LHCN-M2 (cell line): ENCODE data around the gene ATN1. TPM values are rescaled to one million over a fixed set of nuclear protein-coding genes. Genes with fewer than 3 reads are reported as not detected.

ENCODE experiments used
- DNase-seq: peaks from one replicate; pipeline ENCODE4 v3.0.0-alpha.2; 2012; ENCODE audit warnings: low read depth
- total RNA-seq: library from RNA; depleted of rRNA; stranded (reverse); fragments of >200 nt; gene quantifications from 2 replicates; pipeline ENCODE4 v1.2.3, GENCODE V29; 2014; rRNA removed

Gene ATN1
- total RNA-seq, 1 experiment from 2014 or later, result 15.4 TPM

DNA sequence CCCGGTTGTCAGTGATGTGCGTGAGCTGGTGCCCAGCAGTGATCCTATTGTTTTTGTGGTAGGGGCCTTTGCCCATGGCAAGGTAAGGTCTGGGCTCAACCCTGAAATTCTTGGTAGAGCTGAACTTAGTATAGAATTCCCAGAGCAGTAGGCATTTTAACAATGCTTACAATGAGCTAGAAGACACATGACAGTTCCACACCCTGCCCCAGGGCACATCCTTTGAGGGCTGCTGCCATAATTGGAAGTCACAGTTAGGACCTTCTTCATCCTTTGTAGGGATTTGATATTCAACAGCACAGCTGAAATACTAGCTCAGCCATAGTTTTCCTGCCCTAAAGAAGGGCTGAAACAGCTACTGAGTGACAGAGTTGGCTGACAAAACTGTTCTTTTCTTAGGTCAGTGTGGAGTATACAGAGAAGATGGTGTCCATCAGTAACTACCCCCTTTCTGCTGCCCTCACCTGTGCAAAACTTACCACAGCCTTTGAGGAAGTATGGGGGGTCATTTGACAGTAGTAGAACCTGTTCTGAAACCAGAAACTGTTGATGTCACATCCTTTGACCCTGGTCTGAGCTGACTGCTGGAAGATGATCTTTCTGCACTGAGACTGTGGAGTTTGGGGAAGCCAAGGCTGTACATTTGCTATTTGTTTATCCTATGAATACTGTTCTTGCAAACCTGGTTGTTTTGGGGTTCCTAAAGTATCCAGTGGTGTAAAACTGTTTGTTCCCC lies 47.7 kb downstream of the ATN1 start:
- DNase-seq, result no peak

DNA sequence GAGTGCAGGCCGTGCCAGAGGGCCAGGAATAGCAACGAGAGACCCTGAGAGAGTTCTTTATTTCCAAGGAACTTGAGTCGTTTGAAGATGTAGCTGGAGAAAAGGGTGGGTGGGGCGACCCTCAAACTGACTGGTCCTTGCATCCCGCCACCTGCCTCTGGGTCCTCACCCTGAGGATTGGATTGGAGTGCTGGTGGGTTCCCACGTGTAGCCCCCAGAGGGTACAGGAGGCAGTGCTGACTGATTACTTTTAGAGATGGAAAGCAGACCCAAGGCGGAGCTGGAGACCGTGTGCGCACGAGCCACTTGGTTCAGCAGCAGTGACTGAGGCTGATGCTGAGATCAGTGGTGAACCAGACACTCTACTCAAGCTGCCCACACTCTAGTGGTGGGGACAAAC lies 49.9 kb downstream of the ATN1 start:
- no peak for DNase-seq

DNA sequence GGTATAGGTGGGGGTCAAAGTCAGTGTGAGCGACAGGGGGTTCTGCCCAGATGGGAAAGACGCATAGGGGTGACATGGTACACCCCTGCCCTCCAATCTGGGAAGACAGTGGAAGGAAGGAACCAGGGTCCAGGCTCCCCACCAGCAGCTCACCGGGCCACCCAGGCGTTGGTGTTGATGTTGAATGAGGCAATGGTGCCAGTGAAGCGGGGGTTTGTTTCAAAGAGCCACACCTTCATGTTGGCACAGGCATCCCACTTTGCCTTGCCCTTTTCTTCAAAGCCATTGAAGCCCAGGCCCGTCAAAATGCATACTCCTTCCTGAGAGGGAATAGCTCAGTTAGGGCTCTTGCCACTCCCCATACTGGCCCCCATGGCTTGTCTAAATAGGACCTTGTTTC lies 50.4 kb downstream of the ATN1 start:
- no peak for DNase-seq

DNA sequence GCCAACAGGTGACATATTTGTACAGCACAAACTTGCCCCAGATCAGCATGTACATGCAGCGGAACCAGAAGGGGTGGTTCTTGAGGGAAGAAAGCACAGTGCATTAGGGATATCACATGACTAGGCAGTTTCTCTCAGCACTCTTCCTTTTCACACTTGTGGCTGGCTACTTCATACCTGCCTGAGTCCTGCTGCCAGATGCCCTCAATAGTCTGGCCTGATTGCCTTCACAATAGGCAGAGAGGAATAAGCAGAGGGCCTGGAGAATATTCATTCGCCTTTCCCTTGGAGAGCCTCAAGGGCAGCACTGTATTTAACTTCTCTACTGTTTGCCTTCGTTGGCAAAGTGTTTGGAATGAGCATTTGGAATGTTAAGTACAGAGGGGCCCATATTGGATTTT lies 50.9 kb downstream of the ATN1 start:
- DNase-seq, result no peak

DNA sequence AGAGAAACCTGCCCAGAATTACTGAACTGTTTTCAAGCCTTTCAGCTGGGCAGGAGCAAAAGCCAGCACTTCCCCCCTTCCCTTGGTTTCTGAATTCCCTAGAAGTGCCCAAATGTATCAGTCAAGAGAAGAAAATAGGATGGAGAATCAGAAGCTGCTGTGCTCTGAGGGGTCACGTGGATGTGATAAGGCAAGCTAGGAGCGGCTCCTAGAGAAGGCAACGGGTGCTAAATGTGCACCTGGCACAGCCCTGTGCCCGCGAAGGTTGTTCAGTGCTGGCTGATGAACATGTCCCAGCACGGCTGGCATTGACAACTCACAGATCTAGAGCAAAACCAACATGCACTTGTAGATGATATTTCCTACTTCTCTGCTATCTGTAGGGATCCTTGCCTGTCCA lies 51.3 kb downstream of the ATN1 start:
- no peak for DNase-seq

DNA sequence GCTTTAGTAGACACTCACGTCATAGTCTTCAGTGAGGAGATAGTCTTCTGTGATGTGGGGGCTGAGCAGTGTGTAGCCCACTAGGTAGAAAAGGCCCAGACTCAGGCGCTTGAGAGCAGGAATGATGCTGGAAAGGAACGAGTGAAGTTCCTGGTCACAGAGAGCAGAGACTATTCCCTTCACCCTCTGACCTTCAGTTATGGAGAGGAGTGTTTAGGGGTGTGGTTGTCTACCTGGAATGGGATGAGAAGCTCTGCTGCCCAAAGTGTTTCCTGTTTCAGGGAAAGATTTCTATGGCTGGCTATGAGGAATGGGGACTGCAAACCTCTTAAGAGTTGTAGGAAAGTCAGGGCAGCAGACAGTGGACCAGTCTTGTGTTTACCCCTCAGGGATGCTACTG lies 51.7 kb downstream of the ATN1 start:
- DNase-seq, result no peak

DNA sequence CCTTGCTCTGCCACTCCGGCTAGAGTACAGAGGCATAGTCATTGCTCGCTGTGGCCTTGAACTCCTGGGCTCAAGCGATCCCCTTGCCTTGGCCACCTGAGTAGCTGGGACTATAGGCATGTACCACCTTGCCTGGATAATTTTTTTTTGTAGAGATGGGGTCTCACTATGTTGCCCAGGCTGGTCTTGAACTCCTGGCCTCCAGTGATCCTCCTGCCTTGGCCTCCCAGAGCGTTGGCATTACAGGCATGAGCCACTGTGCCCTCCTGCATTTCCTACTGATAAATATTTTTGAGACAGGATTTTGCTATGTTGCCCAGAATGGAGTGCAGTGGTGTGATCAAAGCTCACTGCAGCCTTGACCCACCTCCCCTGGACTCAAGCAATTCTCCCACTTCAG lies 52.3 kb downstream of the ATN1 start:
- no peak for DNase-seq

DNA sequence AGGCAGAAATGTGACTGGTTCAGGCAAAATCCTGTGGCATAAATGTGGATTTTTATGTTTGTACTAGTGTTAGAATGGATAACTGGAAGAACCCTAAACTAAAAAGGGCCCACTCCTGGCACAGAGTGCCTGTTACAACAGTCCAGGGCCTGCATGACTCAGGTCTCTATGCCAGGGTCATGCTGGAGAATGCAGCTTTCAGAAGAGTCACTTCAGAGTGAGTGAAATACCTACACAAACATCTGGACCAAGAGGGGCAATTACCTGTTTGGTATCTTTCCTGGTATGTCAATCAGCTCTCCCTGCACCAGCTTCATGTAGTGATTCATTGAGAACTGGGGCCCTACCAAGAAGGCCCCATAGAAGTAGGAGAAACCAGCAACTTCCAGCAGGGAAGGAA lies 53.0 kb downstream of the ATN1 start:
- no peak for DNase-seq

DNA sequence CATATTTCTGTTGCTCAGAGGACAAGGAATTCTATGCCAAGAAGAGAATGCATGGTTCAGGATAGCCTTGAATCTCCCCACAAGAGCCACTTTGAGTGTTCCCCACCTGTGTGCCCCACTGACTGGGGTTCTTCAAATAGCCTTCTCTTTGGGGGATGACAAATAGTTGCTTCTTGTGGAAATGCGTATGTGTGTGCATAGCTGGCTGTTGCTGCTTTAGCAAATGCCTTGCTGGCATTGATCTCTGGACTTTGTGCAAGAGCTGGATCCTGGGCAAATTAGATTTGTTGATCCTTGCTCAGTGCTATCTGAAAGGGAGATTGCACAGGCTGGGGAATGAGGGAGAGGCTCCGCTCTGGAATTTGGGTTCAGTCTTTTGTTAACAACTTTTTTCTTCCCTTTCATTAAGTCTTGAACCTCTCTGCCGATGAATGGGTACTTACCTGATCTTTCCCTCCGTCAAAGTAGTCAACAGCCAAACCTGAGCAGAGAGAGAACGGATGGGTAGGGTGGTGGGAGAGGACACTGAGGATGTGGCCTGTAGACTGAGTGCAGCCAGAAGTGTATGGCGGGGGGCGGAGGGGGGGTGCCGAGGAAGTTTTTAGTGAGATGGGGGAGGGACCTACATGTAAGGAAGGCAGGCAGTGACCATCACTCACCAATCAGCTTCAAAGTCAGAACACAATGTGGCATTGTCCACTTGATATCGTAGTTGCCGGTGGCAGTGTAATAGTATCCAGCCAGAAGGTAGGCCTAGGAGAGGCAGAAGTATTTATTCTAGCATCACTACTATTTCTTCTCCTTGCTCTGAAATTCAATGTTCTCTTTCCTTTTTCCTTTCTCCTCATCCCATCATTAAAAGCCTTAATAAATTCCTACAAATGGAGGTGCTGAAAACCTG lies 53.6 kb downstream of the ATN1 start:
- no peak for DNase-seq

DNA sequence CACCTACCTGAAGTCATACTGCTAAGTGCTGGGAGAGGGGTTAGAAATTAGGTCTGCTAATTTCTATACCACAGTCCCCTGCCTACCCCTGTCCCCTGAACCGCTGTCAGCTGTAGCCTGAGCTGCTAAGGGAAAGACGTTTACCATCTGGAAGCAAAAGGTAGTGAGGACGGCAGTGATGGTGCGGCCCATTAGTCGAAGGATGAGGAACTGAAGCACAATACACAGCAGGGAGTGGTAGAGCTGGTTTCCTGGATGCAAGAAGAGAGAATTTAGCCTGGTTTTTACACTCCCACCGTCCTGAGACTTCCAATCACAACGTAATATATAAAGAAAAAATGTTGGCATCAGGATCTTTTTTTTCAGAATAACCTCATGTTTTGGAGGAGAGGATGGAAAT lies 54.8 kb downstream of the ATN1 start:
- DNase-seq, result no peak

DNA sequence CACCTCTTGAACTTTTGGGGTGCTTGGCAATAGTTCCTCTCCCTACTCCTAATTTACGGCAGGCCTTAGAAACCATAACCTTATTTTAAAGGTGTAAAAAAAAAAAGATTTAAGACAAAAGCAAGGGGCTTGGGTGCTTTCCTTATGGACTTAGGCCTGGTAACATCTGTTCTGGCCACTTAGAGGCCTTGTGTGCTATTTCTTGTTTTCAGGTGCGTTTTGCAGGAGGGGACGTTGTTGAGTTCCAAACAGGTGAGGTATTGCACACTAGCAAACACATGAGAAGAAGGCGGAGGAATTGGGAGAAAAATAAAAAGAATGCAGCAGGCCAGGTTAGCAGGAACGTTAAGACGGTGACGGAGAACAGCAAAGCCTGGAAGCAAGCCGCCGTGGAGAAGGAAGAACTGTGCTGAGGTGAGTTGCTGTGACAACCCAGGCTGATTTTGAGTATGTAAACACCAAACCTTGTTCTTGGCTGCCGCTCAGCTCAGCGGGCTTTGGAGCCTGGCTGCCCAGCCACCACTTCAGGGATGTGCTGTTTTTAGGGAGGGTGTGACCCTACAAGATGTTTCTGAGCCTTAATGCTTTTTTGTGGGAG lies 60.3 kb downstream of the ATN1 start:
- DNase-seq, result no peak

Other genes with a start within 250 kb of the ATN1 start
- gene ZNF384, start 238.6 kb upstream of the ATN1 start, total RNA-seq, result 28.4 and 30.8 TPM in 2 replicates
- 0.34 TPM in 1 of 2 replicates, not detected in the other for gene PIANP, start 227.1 kb upstream of the ATN1 start, total RNA-seq
- 111 and 130 TPM in 2 replicates for gene COPS7A, start 203.9 kb upstream of the ATN1 start, total RNA-seq
- 304 and 308 TPM in 2 replicates for gene MLF2, start 174.8 kb upstream of the ATN1 start, total RNA-seq
- 244 and 318 TPM in 2 replicates for gene PTMS, start 161.6 kb upstream of the ATN1 start, total RNA-seq
- 0.23 and 0.45 TPM in 2 replicates for gene LAG3, start 155.4 kb upstream of the ATN1 start, total RNA-seq
- 0.92 TPM in 1 of 2 replicates, not detected in the other for gene CD4, start 138.4 kb upstream of the ATN1 start, total RNA-seq
- gene GPR162, start 106.1 kb upstream of the ATN1 start, total RNA-seq, result 2.0 TPM in 2 replicates
- gene P3H3, start 99.6 kb upstream of the ATN1 start, total RNA-seq, result 47.6 and 58.4 TPM in 2 replicates
- gene GNB3, start 87.0 kb upstream of the ATN1 start, total RNA-seq, result 2.6 and 2.8 TPM in 2 replicates
- 101 and 120 TPM in 2 replicates for gene CDCA3, start 76.7 kb upstream of the ATN1 start, total RNA-seq
- gene USP5, start 75.8 kb upstream of the ATN1 start, total RNA-seq, result 119 and 127 TPM in 2 replicates
- 2,020 and 2,623 TPM in 2 replicates for gene TPI1, start 60.4 kb upstream of the ATN1 start, total RNA-seq
- 9.6 and 13.0 TPM in 2 replicates for gene SPSB2, start 54.7 kb upstream of the ATN1 start, total RNA-seq
- 4.0 and 5.3 TPM in 2 replicates for gene LRRC23, start 23.1 kb upstream of the ATN1 start, total RNA-seq
- gene ENO2, start 13.4 kb upstream of the ATN1 start, total RNA-seq, result 22.7 and 26.3 TPM in 2 replicates
- not detected in 2 replicates for gene RNU7-1, start 15.9 kb downstream of the ATN1 start, total RNA-seq
- 185 and 223 TPM in 2 replicates for gene C12orf57, start 16.1 kb downstream of the ATN1 start, total RNA-seq
- gene PTPN6, start 23.4 kb downstream of the ATN1 start, total RNA-seq, result not detected in 2 replicates
- 302 and 330 TPM in 2 replicates for gene PHB2, start 42.7 kb downstream of the ATN1 start, total RNA-seq
- 39.1 and 61.7 TPM in 2 replicates for gene EMG1, start 43.0 kb downstream of the ATN1 start, total RNA-seq
- 14.6 and 20.4 TPM in 2 replicates for gene LPCAT3, start 90.5 kb downstream of the ATN1 start, total RNA-seq
- 14.8 and 26.9 TPM in 2 replicates for gene C1S, start 132.8 kb downstream of the ATN1 start, total RNA-seq
- 63.0 and 131 TPM in 2 replicates for gene C1R, start 164.5 kb downstream of the ATN1 start, total RNA-seq
- 17.9 and 24.7 TPM in 2 replicates for gene C1RL, start 181.3 kb downstream of the ATN1 start, total RNA-seq
- gene RBP5, start 200.9 kb downstream of the ATN1 start, total RNA-seq, result not detected in 2 replicates
- 4.0 and 4.6 TPM in 2 replicates for gene CLSTN3, start 202.4 kb downstream of the ATN1 start, total RNA-seq